K562 (cell line): ENCODE data around the gene COL13A1. TPM values are rescaled to one million over a fixed set of nuclear protein-coding genes. Genes with fewer than 3 reads are reported as not detected.
A peak's percentile ranks its signal among the peaks of the same experiment; 100 is the strongest.

Experiments used
- CTBP1 ChIP-seq: fragments of 450-650 bp; IDR thresholded peaks from 2 replicates; pipeline ENCODE4 v1.6.1; 2016; ENCODE audit warnings: borderline replicate concordance
- FIP1L1 ChIP-seq: fragments of 200-400 bp; formaldehyde crosslinking; IDR thresholded peaks from 2 replicates; pipeline ENCODE4 v1.6.1; 2018; ENCODE audit warnings: mild to moderate bottlenecking, low read depth, low read length; ENCODE audit not compliant: poor library complexity, severe bottlenecking
- FOXJ3 ChIP-seq: sonication (generic); formaldehyde crosslinking; IDR thresholded peaks from 2 replicates; pipeline ENCODE4 v1.4.0; 2020; ENCODE audit warnings: mild to moderate bottlenecking, missing genetic modification reagents
- POLR2H ChIP-seq: IDR thresholded peaks from 2 replicates; pipeline ENCODE4 v1.6.1; 2016; ENCODE audit warnings: missing genetic modification characterization, low read depth, mild to moderate bottlenecking, control low read depth, missing compliant biosample characterization, moderate library complexity
- RBM17 ChIP-seq: fragments of 200-400 bp; formaldehyde crosslinking; IDR thresholded peaks from 2 replicates; pipeline ENCODE4 v1.6.1; 2017; ENCODE audit warnings: low read depth, mild to moderate bottlenecking, low read length, borderline replicate concordance
- ZMIZ1 ChIP-seq, 2 experiments: fragments of 150-350 bp in 1 of 2; IDR thresholded peaks; 2 replicates each; pipeline ENCODE4 v1.6.1; 2012 to 2016; ENCODE audit warnings: low read depth in 2 of 2, low read length in 2 of 2, mild to moderate bottlenecking in 1 of 2, moderate library complexity in 1 of 2
- ZNF324 ChIP-seq: fragments of 250-450 bp; sonication (Bioruptor Pico); IDR thresholded peaks from 2 replicates; pipeline ENCODE4 v1.4.0; 2020; ENCODE audit warnings: mild to moderate bottlenecking
- polyA plus RNA-seq, 8 experiments: library from polyadenylated mRNA; depleted of rRNA in 4 of 8; stranded (reverse) in 5 of 8; unstranded in 3 of 8; fragments of >200 nt; fragmentation: Nextera tagmentation in 2 of 8; fragmentation: Illumina TruSeq in 1 of 8; extraction: Ambion mirVana in 2 of 8; extraction: Trizol in 1 of 8; gene quantifications; 2 replicates each; pipeline versions ENCODE4 v1.2.1 to v1.2.3, GENCODE V29; 2011 to 2014; ENCODE audit warnings: inconsistent platforms in 1 of 8, missing spikeins in 1 of 8
- total RNA-seq, 7 experiments: library from RNA; depleted of rRNA in 6 of 7; stranded (reverse); fragments of >200 nt in 6 of 7; fragmentation: Illumina TruSeq in 2 of 7; extraction: Trizol in 2 of 7; gene quantifications; 2 replicates each; pipeline versions ENCODE4 v1.2.1 to v1.2.3, GENCODE V29; 2011 to 2021; ENCODE audit warnings: low replicate concordance in 1 of 7

The COL13A1 gene
- total and polyA plus RNA-seq, 9 of the 15 experiments (the other 6 are each of a cell fraction or from before 2014, with no cell fraction given) = not detected

DNA sequence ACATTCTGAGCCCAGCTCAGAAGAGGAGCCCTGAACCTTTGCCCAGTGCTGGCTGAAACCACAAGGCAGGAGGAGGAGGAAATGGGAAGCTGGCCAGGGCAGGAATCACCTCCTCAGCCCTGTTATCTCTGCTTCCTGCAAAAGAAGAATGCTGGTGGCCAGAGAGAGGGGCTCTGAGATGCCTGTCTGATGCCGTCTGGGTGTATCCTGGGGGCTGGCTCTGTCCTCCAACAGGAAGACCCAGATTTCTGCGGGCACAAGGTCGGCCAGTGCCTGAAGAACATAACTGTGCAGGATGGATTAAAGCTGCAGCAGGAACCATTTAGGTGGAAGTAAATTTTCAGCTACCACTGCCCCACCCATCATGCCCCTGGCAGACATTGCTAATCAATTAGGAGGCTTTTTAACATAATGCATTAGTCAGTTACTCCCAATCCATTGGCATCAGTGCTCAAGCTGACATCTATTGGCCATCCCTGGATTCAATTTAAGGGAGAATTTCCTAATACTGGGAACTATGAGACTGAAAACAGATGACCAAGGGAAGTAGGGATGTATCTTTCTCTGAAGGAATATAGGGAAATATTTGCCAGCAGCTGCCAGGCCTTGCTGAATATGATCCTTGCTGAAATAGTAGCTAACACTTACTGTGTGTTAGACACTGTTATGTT is 67.7 kb downstream of the COL13A1 start (continued):
- TF ChIP-seq ZMIZ1 (IDR thresholded peaks at IDR 0.05; ENCODE audit: low read depth in 2 of 2, low read length in 2 of 2) (peak in 1 of 2 experiments; percentile 37; a peak in 1 of 4 replicates), FOXJ3 (no peak), CTBP1 (no peak), POLR2H (tag) (no peak), FIP1L1 (no peak), RBM17 (no peak), ZNF324 (no peak)
- TF ChIP-seq, all 486 proteins: peak for 3
